NCI-H524 treated with DMSO at 0.1 percent for 48 hours (cell line): ENCODE results near the gene GDAP1L1.
"Not testable (repeated sequence)": the region's sequence is repeated elsewhere in the genome, so short reads cannot be mapped to it uniquely, and the experiment has no call there.

ENCODE experiments used
- DNase-seq: peaks from one replicate; lab custom pipeline; 2025; lab: John Stamatoyannopoulos, UW

GDAP1L1 gene

DNA sequence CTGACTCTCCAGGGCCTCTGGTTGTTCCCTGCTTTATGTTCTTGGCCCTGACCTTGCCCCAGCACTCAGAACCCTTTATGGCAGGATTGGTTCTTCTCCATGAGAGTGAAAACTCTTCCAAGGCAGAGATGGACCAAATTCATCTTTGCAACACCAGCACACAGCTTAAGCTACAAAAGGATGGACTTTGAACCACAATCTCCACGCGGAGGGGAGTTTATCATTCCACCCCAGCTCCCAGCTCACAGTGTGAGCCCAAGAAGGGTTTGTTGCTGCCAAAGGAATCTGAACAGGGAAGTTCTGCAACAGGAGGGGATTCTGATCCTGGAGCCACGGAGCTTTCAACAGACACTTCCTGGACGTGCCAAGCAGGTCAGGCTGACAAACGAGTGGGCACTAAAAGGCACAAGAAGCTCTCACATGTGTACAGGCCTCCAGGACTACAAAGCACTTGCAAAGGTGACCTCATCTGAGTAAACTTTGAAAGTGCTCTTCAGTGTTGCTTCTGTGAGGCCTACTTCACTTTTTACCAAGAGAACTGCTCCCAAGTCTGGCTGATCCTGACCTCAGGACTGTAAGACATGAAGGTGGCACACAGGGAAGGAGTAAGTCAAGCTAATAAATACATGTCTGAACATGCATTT is 55.0 kb downstream of the GDAP1L1 start:
- DNase-seq = no peak

DNA sequence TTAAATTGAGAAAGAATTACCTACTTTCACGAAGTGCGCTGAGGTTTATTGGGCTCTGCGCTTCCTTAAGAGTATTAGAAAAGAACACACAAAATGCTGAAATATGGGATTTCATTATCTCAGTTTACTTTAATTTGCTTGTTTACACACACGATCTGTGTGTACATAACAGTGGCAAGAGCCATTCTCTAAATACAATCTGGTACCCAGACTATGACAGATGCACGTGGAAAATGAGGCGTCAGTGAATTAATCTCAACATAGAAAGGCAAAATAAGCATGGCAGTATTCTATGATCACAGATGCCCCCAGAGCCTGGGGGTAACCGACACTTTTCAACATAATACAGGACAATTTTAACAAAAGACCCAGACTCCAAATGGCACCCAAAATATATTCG is 55.6 kb downstream of the GDAP1L1 start:
- no peak for DNase-seq

DNA sequence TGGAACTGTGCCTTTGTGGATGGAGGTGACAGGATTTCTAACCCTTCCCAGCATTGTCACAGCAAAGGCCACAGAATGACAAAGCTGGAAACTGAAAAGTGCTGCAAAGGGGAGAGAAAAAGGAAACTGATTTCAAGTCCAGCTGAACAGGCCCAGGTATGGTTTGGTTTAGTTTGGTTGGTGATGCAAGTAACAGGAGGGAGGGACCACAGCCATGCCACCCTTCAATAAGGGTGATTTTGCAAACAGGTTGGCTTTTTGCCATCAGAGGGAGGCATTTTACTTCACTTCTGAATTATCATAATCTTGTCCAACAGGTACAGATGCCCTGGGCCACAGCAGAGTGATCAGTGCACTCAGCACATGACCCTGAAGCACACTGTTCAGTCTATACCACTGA is 57.3 kb downstream of the GDAP1L1 start:
- no peak for DNase-seq

DNA sequence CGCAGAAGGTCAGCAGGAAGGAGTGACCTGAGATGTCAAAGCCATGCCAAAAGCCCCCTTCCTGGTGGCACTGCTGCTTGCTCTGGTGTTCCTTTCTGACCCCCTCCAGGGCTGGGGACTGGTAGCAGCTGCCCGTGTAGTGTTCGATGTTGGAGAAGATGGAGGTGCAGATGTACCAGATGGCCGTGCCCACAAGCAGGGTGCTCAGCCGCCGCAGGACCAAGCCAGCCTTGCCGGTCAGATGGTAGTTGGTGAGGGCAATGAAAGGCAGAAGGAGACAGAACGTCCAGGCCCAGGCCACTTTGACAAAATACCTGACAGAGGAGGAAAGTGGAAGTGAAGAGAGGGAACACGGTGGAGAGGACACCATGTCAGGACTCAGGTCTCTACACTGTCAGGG is 59.8 kb downstream of the GDAP1L1 start:
- no peak for DNase-seq

DNA sequence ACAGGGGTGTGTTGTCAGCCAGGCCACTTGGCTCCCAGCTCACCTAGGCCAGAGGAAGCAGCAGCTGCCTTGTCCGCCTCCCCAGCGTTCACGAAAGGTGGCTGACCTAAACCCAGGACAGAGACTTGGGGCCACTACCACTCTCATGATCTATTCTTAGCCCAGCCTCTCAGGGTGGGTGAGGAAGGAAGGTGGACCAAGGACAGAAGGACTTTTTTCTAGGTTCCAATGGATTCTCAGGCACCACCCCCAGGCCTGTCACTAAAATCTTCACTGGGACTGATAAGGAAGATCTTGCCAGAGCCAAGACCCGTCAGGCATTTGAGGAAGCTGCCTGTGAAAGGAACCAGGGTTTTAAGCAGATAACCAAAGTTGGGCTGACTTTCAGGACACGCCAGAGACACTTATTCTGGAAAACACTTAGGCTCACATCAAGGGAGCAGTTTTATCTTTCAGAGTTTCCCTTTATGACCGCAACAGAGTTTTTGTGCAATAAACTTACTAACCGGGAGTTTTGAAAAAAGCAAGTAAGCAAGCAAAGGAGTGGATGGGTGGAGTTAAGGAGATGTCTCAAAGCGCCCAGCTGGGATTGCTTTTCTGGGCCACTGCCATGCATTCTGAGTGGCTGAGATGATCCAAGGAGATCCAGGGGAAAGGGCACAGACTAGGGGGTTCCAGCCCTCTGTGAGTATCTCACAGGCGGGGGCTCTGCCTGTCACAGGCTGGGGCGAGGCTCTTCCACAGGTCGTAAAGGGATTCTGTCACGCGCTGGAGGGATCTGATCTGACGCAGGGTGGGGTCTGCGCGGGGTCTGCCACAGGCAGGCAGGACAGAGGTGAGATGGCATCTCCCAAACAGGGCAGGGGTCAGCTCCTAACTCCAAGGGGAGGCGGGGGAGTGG is 62.9 kb downstream of the GDAP1L1 start:
- no peak for DNase-seq

DNA sequence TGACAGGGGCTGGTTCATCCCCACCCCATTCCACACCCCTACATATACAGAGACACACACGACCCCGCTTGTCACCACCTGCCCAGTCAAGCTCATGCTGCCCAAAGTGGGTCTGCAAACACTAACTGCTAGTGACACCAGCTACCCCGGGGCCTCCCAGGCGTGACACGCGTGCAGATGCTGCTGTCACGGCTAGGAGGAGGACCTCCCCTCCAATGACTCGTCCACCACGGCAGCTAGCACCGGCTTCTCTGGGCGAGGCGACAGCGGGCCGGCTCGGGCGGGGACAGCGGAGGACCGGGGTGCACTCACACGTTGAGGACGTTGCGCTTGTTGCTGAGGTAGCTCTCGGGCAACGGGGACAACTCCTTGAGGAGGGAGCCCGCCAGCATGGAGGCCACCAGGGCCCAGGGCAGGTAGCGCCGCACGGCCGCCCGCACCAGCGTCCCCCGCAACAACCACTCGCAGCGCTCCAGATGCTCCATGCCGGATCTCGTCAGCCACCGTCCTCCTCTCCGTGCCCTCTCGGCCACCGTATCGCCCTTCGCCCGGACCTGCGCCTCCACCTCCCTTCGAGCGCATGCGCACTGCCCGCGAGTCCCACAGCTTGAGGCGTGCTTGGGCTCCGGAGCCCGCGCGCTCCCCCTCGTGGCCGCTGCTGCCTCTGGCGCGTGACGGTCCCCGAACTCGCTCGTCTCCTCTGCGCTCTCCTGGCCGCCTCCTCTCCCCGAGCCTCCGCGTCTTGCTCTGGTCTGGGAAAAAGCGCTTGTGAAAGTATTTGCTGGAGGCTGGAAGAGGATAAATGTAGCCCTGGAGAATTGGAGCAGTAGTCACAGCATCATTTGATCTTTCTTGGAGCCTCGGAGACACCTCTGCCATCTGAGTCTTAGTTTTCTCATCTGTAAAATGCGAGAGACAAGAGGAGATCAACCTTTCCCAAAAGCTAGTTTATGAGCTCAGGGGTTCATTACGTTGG is 63.8 kb downstream of the GDAP1L1 start, which contains the start of gene FITM2:
TSS of gene FITM2 (minus strand) at position 539 of the 976 bp plus-strand sequence. CDS start at position 485, 54 bp downstream.
- peak; percentile 77 for DNase-seq

DNA sequence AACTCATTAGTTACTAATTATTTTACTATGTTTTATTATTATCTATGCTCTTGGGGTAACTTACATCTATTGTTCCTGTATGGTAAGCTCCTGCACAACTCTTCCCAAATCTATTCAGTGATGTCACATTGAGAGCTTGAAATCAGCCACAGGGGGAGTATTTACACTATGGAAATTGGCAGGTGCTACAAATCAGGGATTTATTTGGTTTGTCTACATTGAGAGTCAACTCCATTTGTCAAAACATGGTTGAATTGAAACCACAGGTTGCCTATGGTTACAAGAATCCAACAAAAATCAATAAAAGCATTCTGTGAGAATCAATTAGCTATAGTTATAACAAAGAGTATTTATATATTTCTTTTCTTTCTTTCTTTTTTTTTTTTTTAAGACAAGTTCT is 67.8 kb downstream of the GDAP1L1 start:
- DNase-seq = no peak

DNA sequence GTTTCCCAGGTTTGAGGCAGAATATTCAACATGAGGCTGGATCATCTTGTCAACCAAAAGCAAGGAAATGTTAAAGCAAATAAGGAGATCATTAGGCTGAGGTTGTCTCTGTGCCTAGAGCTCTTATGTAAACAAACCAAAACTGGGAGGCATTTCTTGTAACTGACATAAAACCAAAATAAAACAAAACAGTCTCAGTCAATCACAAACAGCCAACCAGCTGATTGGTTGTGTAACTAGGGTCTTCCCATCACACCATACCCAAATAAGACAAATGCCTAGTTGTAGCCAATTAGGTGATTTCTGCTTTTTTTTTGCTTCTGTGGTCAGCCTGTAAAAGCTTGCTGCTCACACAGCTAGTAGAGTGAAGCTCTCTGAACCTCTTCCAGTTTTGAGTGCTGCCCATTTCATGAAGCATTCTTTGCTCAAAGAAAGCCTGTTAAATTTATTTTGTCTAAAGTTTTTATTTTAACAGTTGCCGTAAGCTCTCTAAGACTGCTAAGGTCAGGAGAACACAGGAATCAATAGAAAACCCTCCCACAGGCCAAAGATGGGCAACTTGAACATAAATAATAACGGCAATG is 72.8 kb downstream of the GDAP1L1 start:
- DNase-seq = no peak

DNA sequence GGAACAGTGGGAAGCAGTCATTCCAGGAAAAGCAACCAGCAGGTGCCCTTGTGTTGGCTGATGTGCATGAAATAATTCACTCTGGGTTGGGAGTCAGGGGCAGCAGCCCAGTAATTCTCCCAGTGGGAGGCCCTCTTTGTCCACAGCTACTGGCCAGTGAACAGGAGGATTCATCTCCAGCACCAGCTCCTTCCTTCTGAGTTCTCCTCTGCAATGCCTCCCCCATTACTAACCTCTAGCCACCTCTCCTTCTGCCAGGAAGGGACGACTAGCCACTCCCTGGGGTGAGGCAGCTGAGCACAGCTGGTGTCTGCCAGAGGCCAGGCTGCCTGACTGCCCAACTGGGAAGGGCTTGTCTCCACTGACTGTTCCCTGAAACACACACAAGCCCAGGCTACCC is 77.2 kb downstream of the GDAP1L1 start:
- DNase-seq = no peak

DNA sequence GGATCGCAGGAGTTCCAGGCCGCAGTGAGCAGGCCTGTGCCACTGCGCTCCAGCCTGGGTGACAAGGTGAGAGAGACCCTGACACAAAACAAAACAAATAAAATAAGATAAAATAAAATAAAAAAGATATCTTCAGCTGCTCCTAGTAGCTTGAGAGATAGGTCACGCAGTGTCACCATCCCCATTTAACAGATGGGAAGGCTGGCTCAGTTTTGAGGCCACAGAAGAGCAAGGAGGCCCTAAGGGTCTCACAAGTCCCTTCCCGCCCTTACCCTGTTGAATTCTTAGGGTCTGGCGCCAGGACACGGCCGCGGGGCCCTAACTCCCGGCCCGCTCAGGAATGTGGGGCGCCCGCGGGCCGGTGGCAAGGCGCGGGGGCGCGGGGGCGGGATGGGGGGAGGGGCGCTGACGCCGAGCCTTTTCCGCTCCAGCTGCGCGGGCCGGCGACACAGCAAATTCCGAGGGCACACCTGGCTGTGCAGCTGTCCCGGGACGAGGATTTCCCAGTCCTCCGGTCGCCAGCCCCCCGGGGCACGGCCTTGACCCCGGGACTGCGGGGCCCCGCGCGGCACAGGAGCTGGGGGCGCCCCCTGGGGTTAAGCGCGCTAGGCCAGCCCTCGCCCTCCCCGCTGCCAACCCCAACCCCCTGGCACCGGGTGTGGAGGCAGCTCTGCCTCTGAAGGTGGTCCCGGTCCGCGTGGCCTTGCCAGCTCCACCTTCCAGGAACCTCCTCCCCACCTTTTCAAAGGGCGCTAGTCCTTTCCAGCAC is 79.5 kb downstream of the GDAP1L1 start:
- DNase-seq = no peak

DNA sequence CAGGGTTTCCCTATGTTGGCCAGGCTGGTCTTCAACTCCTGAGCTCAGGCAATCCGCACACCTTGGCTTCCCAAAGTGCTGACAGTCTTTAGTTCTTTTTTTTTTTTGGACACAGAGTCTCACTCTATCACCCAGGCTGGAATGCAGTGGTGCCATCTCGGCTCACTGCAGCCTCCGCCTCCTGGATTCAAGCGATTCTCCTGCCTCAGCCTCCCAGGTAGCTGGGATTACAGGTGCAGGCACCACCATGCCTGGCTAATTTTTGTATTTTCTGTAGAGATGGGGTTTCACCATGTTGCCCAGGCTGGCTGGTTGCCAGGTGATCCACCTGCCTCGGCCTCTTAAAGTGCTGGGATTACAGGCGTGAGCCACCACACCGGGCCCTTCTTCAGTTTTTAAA is 80.6 kb downstream of the GDAP1L1 start:
- DNase-seq = not testable (repeated sequence)

DNA sequence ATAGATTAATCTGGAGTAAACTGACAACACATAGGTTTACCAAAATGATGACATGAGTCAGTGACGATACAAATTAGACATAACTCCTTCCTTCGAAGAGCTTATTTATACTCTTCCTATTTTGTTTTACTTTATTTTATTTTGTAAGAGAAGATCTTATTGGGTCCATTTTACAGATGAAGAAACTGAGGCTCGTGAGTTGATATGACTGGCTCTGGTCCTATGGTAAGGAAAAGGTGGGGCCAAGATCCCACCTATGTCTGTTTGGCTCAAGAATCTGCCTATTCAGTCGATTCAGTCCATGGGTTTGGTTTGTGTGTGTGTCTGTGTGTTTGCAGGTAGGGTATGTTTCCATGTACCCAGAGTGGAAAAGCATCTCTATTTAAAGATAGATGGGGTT is 81.3 kb downstream of the GDAP1L1 start:
- DNase-seq = no peak
